KMS-11 (cell line): ENCODE measurements around the gene TMEM202.
"Not testable (repeated sequence)": the region's sequence is repeated elsewhere in the genome, so short reads cannot be mapped to it uniquely, and the experiment has no call there.

ENCODE experiments used
- H2AFZ ChIP-seq: fragments of 200-600 bp; sonication (generic); 2 replicates; pipeline ENCODE4 v1.6.1; 2016; ENCODE audit warnings: antibody characterized with exemption, mixed run types, low read depth
- H3K27ac ChIP-seq: fragments of 200-600 bp; sonication (generic); 2 replicates; pipeline ENCODE4 v1.6.1; 2016; ENCODE audit warnings: mild to moderate bottlenecking, mixed run types
- H3K27me3 ChIP-seq: fragments of 200-600 bp; sonication (generic); 2 replicates; pipeline ENCODE4 v1.6.1; 2017; ENCODE audit warnings: mild to moderate bottlenecking, low read depth, mixed run types, moderate library complexity; ENCODE audit not compliant: insufficient read depth
- H3K36me3 ChIP-seq: fragments of 200-600 bp; sonication (generic); 2 replicates; pipeline ENCODE4 v1.6.1; 2017; ENCODE audit warnings: mild to moderate bottlenecking, mixed run types; ENCODE audit not compliant: insufficient read depth
- H3K4me1 ChIP-seq: fragments of 200-600 bp; sonication (generic); 2 replicates; pipeline ENCODE4 v1.6.1; 2016; ENCODE audit warnings: mild to moderate bottlenecking, low read depth, mixed run types; ENCODE audit not compliant: poor library complexity, severe bottlenecking
- H3K4me2 ChIP-seq: fragments of 200-600 bp; sonication (generic); 2 replicates; pipeline ENCODE4 v1.7.0; 2016; ENCODE audit warnings: mild to moderate bottlenecking, mixed run types
- H3K4me3 ChIP-seq: fragments of 200-600 bp; sonication (generic); IDR thresholded peaks from 2 replicates; pipeline ENCODE4 v1.6.1; 2017; ENCODE audit warnings: low read depth, low read length, mixed read lengths; ENCODE audit not compliant: insufficient read depth
- H3K79me2 ChIP-seq: fragments of 200-600 bp; sonication (generic); 2 replicates; pipeline ENCODE4 v1.6.1; 2016; ENCODE audit warnings: low read depth, mixed run types; ENCODE audit not compliant: insufficient read depth
- H3K9ac ChIP-seq: fragments of 200-600 bp; sonication (generic); 2 replicates; pipeline ENCODE4 v1.6.1; 2016; ENCODE audit warnings: mild to moderate bottlenecking, mixed run types
- H4K20me1 ChIP-seq: fragments of 200-600 bp; sonication (generic); 2 replicates; pipeline ENCODE4 v1.6.1; 2016; ENCODE audit warnings: mild to moderate bottlenecking, mixed run types; ENCODE audit not compliant: insufficient read depth
- TF ChIP-seq, protein P1 (sequence below): fragments of 200-600 bp; sonication (generic); conservative IDR thresholded peaks from 2 replicates; pipeline ENCODE4 v1.6.1; 2017; ENCODE audit warnings: low read depth, mild to moderate bottlenecking, antibody characterized with exemption, low read length, moderate library complexity, mixed read lengths

Gene TMEM202

DNA sequence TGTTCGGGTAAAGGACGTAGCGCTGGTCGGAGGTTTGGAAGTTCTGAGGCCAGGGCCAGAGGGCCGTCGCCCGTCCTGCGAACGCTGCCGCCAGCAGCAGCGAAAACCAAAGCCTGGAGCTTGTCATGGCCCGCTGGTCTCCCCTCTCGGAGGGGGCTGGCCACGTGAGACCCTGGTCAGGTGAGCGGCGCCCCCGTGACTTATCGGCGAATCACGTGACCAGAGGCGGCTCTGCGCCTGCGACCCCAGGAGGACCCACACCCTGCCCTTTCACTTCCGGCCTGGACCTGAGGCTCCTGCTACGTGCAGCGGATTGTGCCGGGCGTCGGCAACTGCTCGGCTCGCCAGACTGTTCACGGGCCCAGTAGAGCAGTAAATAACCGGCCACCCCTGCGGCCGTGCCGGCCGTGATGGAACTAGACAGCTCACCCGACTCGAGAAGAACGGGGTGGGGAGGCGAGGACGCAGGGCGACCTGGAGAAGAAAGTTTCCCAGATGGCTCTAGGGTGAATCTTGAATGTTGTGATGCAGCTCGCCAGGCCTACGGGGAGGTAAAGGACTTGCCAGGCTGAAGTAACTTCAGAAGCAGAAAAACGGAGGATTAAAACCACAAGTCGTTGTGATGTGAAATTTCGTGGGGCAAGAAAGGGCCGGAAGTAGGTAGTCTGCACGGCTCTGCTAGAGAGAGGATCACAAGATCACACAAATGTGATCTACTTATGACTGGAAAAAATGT lies 22.1 kb upstream of the TMEM202 start, which contains the start of gene HEXA:
Gene HEXA (minus strand): TSS at position 169 of the 736 bp plus-strand sequence. CDS start 42 bp downstream, at position 127.
- Histone ChIP-seq H3K4me3 (no peak within 1 kb of the TSS), H3K27me3 (no peaks in the 10 kb centered on the region), H2AFZ (peak within 1 kb of the TSS; percentile 83), H4K20me1 (no peaks in the 10 kb centered on the region), H3K4me2 (peak within 1 kb of the TSS; percentile 97), H3K9ac (peak within 1 kb of the TSS; percentile 75), H3K27ac (peak within 1 kb of the TSS; percentile 70), H3K79me2 (peaks cover 19% of the 10 kb centered on the region), H3K36me3 (no peaks in the 10 kb centered on the region), H3K4me1 (peaks cover 18% of the 10 kb centered on the region)
- TF ChIP-seq, protein P1, sequence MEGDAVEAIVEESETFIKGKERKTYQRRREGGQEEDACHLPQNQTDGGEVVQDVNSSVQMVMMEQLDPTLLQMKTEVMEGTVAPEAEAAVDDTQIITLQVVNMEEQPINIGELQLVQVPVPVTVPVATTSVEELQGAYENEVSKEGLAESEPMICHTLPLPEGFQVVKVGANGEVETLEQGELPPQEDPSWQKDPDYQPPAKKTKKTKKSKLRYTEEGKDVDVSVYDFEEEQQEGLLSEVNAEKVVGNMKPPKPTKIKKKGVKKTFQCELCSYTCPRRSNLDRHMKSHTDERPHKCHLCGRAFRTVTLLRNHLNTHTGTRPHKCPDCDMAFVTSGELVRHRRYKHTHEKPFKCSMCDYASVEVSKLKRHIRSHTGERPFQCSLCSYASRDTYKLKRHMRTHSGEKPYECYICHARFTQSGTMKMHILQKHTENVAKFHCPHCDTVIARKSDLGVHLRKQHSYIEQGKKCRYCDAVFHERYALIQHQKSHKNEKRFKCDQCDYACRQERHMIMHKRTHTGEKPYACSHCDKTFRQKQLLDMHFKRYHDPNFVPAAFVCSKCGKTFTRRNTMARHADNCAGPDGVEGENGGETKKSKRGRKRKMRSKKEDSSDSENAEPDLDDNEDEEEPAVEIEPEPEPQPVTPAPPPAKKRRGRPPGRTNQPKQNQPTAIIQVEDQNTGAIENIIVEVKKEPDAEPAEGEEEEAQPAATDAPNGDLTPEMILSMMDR, result no peak

DNA sequence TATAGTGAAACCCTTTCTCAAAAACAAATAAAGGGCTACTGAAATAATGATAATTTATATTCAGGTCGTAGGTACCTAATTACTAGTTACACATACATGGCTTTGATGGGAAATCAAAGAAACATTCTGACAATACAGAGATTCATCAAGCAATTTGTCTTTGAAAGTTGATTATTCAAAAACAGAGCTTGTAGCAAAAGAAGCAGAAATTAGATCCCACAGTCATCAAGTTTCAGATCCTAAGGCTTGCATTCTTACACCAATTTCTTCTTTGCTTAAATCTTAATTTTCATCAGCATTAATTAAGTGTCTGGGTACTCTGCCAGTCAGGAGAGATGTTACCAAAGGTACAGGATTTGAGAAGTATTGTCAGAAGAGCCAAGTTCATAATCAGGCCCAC lies 20.8 kb upstream of the TMEM202 start:
- no peaks in the 10 kb centered on the region for H3K27me3 ChIP-seq
- peak overlapping the region; percentile 97; the same call in 1 of the 2 replicates for H3K4me2 ChIP-seq
- H3K36me3 ChIP-seq, result no peaks in the 10 kb centered on the region
- no peaks in the 10 kb centered on the region for H4K20me1 ChIP-seq
- peaks cover 19% of the 10 kb centered on the region for H3K79me2 ChIP-seq
- no peak overlapping the region for H3K27ac ChIP-seq
- H2AFZ ChIP-seq, result no peak overlapping the region
- no peak overlapping the region for H3K9ac ChIP-seq
- TF ChIP-seq, protein P1, result no peak
- H3K4me1 ChIP-seq, result peaks cover 18% of the 10 kb centered on the region
- no peak overlapping the region for H3K4me3 ChIP-seq

DNA sequence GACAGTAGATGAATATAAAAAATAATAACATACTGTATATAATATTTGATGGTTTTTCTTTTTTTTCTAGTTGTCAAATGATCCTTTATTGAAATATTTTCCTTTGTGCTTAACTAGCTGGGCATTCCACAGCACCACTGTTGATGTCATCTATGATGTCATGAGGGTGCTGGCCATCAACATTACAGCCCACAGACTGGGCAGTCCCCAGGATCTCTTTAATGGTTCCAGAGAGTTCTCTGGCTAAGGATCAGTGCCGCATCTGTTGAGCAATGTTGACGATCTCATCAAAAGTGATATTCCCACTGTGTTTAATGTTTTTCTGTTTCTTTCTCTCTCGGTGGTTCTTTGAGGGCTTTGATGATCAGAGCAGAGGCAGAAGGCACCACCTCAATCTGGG lies 19.0 kb upstream of the TMEM202 start:
- H3K9ac ChIP-seq, H3K36me3 ChIP-seq, H3K27me3 ChIP-seq, H2AFZ ChIP-seq, H3K4me3 ChIP-seq, H3K27ac ChIP-seq, H4K20me1 ChIP-seq, H3K4me2 ChIP-seq: not testable (repeated sequence)
- peaks cover 18% of the 10 kb centered on the region for H3K4me1 ChIP-seq
- H3K79me2 ChIP-seq, result peaks cover 13% of the 10 kb centered on the region

DNA sequence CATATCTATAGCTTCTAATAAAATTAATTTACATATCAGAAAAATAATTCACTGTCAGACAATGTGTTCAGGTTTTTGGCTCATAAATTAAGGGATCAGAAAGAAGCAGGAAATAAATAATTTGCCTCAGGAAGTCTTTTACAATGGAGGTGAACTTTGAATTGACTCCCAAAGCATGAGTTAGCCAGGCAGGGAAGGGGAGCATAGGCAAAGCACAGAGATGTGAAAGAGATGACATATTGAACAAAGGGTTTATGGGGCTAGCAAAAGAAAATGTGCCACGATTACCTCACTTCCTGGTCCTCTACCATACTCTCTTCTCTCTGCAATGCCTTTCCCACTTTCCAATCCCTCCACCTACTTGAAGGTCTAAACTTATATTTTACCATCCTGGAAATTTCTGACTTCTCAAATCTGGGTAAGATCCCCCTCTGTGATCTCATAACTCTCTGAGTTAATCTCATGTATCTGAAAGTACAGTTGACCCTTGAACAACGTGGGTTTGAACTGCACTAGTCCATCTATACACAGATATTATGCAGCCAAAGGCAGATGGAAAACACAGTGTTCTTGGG lies 18.2 kb upstream of the TMEM202 start:
- H3K9ac ChIP-seq, result no peak overlapping the region
- TF ChIP-seq, protein P1, result no peak
- peaks cover 8% of the 10 kb centered on the region for H3K79me2 ChIP-seq
- H4K20me1 ChIP-seq, result no peaks in the 10 kb centered on the region
- no peak overlapping the region for H3K27ac ChIP-seq
- peaks cover 13% of the 10 kb centered on the region for H3K4me1 ChIP-seq
- no peaks in the 10 kb centered on the region for H3K36me3 ChIP-seq
- no peak overlapping the region for H3K4me2 ChIP-seq
- no peak overlapping the region for H2AFZ ChIP-seq
- H3K4me3 ChIP-seq, result no peak overlapping the region
- no peaks in the 10 kb centered on the region for H3K27me3 ChIP-seq

DNA sequence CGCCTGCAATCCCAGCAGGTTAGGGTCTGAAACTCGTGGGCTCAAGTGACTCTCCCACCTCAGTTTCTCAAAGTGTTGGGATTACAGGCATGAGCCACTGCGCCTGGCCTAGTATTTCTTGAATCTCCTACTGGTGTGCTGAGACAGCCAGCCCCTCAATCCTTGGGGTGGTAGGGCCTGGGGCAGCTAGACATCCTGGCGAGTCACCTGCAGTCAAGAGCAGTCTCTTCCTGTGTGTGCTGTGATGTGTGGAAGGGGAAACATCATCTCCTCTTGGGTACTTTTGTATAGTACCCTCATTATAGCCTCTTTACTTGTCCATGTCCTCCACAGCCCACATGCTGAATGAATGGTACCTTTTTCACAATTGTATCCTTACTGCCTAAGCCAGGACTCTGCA lies 17.4 kb upstream of the TMEM202 start:
- no peaks in the 10 kb centered on the region for H3K79me2 ChIP-seq
- no peak overlapping the region for H3K4me2 ChIP-seq
- H3K36me3 ChIP-seq, result no peaks in the 10 kb centered on the region
- no peak overlapping the region for H3K27ac ChIP-seq
- no peak overlapping the region for H3K9ac ChIP-seq
- no peak overlapping the region for H3K4me3 ChIP-seq
- H2AFZ ChIP-seq, result no peak overlapping the region
- no peaks in the 10 kb centered on the region for H3K27me3 ChIP-seq
- no peaks in the 10 kb centered on the region for H4K20me1 ChIP-seq
- TF ChIP-seq, protein P1, result no peak
- peaks cover 10% of the 10 kb centered on the region for H3K4me1 ChIP-seq
